ENCODE data around the gene HTR4.

DNA sequence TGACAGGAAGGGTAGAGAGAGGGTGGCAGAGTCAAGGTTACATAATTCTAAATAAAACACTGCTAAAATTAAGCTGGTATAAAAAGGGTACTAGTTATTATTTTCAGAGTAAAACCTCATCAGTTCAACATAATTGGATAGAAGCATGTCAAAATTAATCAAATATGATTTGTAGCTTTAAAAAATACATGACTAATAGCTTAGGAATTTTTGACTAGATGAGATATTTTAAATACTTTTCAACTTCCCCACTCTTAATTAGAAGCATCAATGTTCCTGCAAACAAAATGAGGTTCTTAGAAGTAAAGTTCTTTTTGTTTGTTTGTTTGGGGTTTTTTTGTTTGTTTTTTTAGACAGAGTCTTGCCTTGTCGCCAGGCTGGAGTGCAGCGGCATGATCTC is 29.1 kb downstream of the HTR4 start:
- TF ChIP-seq, protein P1, sequence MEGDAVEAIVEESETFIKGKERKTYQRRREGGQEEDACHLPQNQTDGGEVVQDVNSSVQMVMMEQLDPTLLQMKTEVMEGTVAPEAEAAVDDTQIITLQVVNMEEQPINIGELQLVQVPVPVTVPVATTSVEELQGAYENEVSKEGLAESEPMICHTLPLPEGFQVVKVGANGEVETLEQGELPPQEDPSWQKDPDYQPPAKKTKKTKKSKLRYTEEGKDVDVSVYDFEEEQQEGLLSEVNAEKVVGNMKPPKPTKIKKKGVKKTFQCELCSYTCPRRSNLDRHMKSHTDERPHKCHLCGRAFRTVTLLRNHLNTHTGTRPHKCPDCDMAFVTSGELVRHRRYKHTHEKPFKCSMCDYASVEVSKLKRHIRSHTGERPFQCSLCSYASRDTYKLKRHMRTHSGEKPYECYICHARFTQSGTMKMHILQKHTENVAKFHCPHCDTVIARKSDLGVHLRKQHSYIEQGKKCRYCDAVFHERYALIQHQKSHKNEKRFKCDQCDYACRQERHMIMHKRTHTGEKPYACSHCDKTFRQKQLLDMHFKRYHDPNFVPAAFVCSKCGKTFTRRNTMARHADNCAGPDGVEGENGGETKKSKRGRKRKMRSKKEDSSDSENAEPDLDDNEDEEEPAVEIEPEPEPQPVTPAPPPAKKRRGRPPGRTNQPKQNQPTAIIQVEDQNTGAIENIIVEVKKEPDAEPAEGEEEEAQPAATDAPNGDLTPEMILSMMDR (IDR thresholded peaks at IDR 0.05), result no peak
- TF ChIP-seq POLR2A (IDR thresholded peaks at IDR 0.05), result no peak
- TF ChIP-seq POLR2AphosphoS5 (IDR thresholded peaks at IDR 0.05), result no peak
